Frontal cortex (tissue), 4 donors: ENCODE data around the gene KRTAP10-5. TPM values are rescaled to one million over a fixed set of nuclear protein-coding genes. Genes with fewer than 3 reads are reported as not detected.
"Not testable (repeated sequence)": the region's sequence is repeated elsewhere in the genome, so short reads cannot be mapped to it uniquely, and the experiment has no call there.

Experiments used
- DNase-seq, 2 donors: peaks; one replicate each; pipeline ENCODE4 v3.0.0; 2012; ENCODE audit warnings: low spot score in 2 of 2
- FAIRE-seq: peaks from 2 replicates; lab custom pipeline; 2012; peaks lifted over from hg19 to GRCh38; lab: Jason Lieb, UNC
- total RNA-seq: library from RNA; depleted of rRNA; stranded (reverse); fragments of >200 nt; gene quantifications from one replicate; pipeline ENCODE4 v1.2.3, GENCODE V29; 2014
- donor health status: control.
- donor health status: control.
- donor health status: control.

The KRTAP10-5 gene
- total RNA-seq, 1 donor from 2014 or later = not detected

DNA sequence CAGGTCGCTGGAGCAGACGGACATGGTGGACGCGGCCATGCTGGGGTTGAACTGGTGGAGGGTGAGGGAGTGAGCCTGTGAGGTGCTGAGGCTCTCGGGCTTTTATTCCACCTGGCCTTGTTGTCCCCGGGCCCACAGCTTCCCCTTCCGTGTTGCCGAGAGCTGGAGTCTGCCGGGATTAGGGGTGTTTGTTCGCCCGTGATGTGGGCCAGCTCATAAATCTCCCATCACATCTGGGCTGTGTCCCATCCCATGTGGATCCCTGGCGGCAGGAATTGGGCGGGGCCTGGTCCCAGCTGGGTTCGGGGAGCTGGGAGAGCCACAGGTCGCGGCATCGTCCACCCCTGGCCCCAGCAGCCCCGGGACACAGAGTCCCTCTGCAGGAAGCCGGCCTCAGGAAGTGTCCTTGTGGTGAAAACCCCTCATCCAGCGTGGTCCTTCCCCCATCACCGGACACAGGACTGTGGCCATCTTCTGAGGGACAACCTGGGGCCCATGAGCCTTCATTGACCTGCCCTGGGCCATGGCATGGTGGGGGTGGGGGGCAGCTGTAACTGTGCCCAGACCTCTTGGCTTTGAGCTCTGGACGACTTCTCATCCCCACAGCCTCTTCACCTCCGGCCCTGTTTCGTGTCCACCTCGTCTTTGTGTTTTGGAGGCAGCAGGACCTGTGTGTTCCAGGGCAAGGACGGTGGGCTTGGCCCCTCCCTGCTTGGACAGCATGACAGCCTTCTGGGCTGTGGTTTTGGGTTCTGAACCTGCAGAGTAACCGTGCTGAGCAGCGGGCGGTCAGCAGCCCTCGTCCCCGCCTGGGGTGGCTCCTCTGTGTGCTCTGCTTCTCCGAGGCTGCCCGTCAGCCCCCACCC is 12.3 kb upstream of the KRTAP10-5 start, which contains the start of gene KRTAP10-6:
KRTAP10-6 (minus strand) TSS at position 60 of the 866 bp plus-strand sequence; CDS start at position 39, 21 bp downstream.
- FAIRE-seq (no peak), DNase-seq (no peak)

GRCh38 chr21:44591801-44592130 is 11.4 kb upstream of the KRTAP10-5 start:
- FAIRE-seq, DNase-seq: not testable (repeated sequence)

GRCh38 chr21:44590897-44591800 is 10.7 kb upstream of the KRTAP10-5 start:
- not testable (repeated sequence) for DNase-seq, FAIRE-seq

DNA sequence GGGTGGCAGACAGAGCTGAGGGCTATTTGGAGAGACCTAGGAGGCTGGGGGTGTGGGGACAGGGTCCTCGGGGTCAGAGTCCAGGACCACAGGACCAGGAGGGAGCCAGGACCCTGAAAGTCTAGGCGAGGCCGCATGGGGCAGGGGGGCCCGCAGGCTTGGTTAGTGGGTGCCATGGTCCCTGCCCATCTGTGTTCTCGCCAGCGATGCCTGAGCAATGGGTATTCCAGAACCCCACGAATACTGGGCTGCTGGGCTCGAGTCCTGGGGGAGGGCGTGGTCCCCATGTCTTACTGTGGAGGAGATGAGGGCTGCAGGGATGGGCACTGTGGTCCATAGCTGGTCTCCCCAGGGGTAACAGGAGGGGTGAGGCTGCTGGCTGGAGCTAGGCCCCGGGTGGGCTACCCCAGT is 9.9 kb upstream of the KRTAP10-5 start:
- DNase-seq = no peak
- no peak for FAIRE-seq

GRCh38 chr21:44589586-44590305 is 9.3 kb upstream of the KRTAP10-5 start:
- DNase-seq (no peak), FAIRE-seq (no peak)

DNA sequence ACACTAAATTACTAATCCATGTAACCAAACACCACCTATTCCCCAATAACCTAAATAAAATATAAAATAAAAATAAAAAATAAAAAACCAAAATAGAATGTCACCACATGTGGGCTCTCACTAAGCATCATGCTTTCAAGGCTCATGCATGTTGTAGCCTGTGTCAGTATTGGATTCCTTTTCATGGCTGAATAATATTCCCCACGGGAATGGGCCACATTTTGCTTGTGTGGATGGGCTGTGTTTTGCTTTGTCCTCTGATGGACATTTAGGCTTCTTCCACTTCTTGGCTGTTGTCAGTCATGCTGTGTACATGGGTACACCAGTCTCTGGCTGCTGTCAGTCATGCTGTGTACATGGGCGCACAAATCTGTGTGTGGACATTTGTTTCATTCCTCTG is 8.7 kb upstream of the KRTAP10-5 start:
- no peak for FAIRE-seq
- no peak for DNase-seq

DNA sequence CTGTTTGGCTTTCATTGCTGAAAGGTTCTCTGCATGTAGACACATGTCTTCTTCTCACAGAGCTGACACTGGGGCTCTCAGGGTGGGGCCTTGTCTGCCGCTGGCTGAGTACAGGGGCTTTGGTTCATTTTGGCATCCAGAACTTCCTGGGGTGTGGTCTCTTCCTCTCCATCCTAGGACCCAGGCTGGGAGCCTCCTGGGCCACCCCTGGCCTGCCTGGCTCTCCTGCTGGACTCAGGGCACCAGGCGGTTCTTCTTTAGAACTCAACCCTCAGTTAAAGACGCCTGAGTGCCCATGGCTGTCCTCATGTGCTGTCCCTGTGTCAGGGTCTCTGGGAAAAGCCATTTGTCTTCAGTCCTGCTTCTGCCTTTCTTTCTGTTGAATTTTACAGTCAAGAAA is 5.5 kb upstream of the KRTAP10-5 start:
- no peak for DNase-seq
- no peak for FAIRE-seq

DNA sequence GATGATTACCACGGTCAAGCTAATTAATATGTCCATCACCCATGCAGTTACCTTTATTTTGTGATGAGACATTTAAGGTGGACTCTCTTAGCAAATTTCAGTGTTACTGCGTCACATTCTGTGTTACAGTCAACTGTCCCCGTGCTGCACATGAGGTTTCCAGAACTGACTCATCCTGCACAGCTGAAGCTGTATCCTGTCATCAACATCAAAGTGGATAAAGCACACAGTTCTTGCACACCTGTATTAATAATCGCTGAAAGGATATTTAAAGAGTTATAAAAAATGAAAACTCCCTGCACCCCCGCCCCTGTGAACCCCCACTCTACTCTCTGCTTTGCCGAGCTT is 3.4 kb upstream of the KRTAP10-5 start:
- DNase-seq (no peak), FAIRE-seq (no peak)

GRCh38 chr21:44583089-44583799 is 2.8 kb upstream of the KRTAP10-5 start:
- DNase-seq = no peak
- no peak for FAIRE-seq

- no peak for FAIRE-seq
These were observed 1.7 kb upstream of the KRTAP10-5 start for GRCh38 chr21:44582055-44582454.

GRCh38 chr21:44581158-44581557 is 754 bp upstream of the KRTAP10-5 start:
- DNase-seq (no peak), FAIRE-seq (no peak)

More at GRCh38 chr21:44582055-44582454, 1.7 kb upstream of the KRTAP10-5 start:
- DNase-seq = no peak

DNA sequence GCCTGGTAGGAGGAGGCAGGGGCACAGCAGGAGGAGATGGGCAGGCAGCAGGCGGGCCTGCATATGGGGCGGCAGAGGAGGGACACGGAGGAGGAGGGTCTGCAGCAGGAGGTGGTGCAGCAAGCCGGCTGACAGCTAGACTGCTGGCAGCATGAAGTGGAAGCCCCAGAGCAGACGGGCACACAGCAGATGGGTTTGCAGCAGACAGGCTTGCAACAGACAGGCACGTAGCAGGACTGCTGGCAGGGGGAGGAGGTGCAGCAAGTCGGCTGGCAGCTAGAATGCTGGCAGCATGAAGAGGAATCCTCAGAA is 615 bp downstream of the KRTAP10-5 start:
- FAIRE-seq = no peak
- no peak for DNase-seq

DNA sequence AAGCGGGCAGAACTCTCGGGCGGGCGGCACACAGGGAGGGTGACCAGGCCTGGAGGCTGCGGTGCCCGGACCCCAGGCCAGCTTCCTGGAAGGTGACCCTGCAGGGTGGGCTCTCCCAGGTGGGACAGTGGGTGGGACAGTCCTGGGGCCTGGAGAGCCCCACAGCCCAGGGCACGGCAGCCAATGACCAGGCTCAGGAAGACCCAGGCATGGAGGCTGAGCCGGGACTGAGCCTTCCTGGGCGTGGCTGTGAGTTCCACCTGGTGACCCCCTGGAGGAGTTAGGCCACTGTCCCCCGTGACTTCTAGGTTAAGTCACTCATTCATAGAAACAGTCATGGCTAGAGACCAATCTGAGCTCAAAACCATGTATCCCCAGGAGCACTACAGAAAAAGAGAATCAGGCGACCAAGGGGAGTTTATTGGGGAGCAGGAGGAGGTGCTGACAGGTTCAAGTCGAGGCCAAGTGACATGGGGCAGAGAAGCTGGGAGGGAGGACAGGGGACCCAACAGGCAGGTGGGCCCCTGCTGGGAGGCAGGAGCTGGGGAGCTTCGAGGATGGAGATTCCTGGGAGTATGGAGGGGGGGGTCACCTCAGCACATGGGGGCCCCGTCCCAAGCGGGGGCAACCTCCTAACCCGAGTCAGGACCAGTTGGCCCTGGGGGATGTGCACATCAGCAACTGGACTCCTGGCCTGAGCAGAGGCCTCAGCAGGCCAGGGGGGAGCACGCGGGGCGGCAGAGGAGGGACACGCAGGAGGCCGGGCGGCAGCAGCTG is 1.2 kb downstream of the KRTAP10-5 start:
- FAIRE-seq (no peak), DNase-seq (no peak)

- FAIRE-seq (no peak), DNase-seq (no peak)
These were observed 1.9 kb downstream of the KRTAP10-5 start for GRCh38 chr21:44578371-44579055.

DNA sequence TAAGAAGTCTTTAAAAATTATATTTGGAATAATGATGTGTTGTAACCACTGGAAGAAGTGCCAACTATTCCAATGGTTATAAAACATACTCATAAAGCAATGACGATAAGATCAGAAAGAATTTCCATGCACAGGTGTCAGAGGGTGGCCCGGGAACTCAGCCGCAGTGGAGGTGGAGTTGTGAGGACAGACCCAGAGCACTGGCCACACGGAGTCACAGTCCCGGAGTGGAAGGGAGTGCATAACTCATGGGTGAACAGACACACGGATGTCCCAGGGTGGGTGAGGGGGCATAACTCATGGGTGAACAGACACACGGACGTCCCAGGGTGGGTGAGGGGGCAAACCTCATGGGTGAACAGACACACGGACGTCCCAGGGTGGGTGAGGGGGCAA is 4.4 kb downstream of the KRTAP10-5 start:
- no peak for DNase-seq
- FAIRE-seq = no peak

DNA sequence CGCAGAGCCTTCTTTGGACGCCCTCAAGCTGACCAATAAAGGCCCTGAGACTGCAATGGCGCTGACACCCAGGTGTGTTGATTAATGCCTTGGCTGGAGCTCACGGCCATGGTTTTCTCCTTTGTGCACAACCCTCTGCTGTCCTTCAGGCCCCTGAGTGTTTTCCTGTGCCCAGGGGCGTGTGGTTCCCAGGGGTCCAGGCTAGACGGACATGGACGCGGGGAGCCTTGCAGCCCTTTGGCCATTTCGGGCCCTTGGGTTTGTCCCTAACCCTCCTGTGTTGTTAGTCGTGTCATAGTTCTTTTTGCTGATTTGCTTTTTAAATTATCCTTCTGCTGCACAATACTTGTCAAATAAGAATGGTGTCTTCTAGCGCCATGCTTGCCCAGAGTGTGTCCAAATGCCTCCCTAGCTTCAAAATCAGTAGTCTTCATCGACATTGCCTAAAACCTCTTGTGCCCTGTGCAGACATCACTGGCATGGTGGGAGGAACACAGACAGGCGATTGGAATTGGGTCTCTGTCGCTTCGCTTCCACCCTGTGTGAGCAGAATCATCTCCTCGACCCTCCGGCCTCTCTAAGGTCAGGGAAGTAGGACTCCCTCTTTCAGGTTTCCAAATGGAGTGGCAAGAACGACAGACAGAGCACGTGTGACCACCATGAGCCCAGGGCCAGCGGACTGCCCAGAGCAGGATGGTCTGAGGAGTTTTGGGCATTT is 4.9 kb downstream of the KRTAP10-5 start:
- DNase-seq (no peak), FAIRE-seq (no peak)

DNA sequence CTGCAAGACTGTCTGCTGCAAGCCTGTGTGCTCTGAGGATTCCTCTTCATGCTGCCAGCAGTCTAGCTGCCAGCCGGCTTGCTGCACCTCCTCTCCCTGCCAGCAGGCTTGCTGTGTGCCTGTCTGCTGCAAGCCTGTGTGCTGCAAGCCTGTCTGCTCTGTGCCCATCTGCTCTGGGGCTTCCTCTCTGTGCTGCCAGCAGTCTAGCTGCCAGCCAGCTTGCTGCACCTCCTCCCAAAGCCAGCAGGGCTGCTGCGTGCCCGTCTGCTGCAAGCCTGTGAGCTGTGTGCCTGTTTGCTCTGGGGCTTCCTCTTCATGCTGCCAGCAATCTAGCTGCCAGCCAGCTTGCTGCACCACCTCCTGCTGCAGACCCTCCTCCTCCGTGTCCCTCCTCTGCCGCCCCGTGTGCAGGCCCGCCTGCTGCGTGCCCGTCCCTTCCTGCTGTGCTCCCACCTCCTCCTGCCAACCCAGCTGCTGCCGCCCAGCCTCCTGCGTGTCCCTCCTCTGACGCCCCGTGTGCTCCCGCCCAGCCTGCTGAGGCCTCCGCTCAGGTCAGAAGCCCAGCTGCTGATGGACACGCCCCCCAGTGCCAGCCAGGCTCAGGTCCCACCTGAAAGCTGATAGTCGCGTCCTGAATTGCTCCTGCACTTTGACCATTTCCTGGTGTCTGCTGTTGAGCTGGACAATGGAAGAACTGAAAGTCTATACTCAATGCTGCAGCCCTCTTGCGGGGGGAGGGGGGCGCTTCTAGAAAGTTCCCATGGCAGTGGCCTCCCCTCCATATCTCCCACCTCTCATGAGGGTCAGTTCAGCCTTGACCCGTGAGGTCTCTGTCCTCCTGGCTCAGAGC is 5.7 kb downstream of the KRTAP10-5 start:
- no peak for DNase-seq
- FAIRE-seq = no peak
